Measurements from ENCODE around the gene BMP8A. TPM values are rescaled to one million over a fixed set of nuclear protein-coding genes. Genes with fewer than 3 reads are reported as not detected.
"Not testable (repeated sequence)": the region's sequence is repeated elsewhere in the genome, so short reads cannot be mapped to it uniquely, and the experiment has no call there.

BMP8A gene
- polyA plus RNA-seq, 1 donor from 2014 or later: not detected

GRCh38 chr1:39499668-39500067 lies 8.2 kb downstream of the BMP8A start:
- no peaks in the 10 kb centered on the region for H3K36me3 ChIP-seq (ENCODE audit: insufficient read depth, low read length)
- no peak overlapping the region for H3K27ac ChIP-seq (ENCODE audit: low read length)
- no peak overlapping the region for H2AFZ ChIP-seq (ENCODE audit: low read depth, low read length)
- no peaks in the 10 kb centered on the region for H3F3A ChIP-seq (ENCODE audit: insufficient read depth, low read length, poor library complexity, severe bottlenecking)
- H4K20me1 ChIP-seq (ENCODE audit: insufficient read depth): no peaks in the 10 kb centered on the region
- H3K9me2 ChIP-seq (ENCODE audit: insufficient read depth, low read length): no peaks in the 10 kb centered on the region
- no peak overlapping the region for H3K4me2 ChIP-seq (ENCODE audit: low read length)
- no peaks in the 10 kb centered on the region for H3K27me3 ChIP-seq (ENCODE audit: insufficient read depth, low read depth, low read length)
- H3K9ac ChIP-seq (ENCODE audit: low read length): no peak overlapping the region
- TF ChIP-seq EZH2 (IDR thresholded peaks at IDR 0.05; ENCODE audit: borderline replicate concordance, insufficient read depth, low read length, poor library complexity, severe bottlenecking): no peak
- no peak overlapping the region for H3K4me3 ChIP-seq (ENCODE audit: low read length)
- H3K9me3 ChIP-seq (ENCODE audit: low read length): no peaks in the 10 kb centered on the region
- H3K79me2 ChIP-seq (replicated peaks; ENCODE audit: insufficient read depth, low read length): no peaks in the 10 kb centered on the region

GRCh38 chr1:39500862-39501389 lies 9.5 kb downstream of the BMP8A start:
- Histone ChIP-seq H3K9me2 (ENCODE audit: insufficient read depth, low read length) (no peaks in the 10 kb centered on the region), H2AFZ (ENCODE audit: low read depth, low read length) (no peak overlapping the region), H3F3A (ENCODE audit: insufficient read depth, low read length, poor library complexity, severe bottlenecking) (no peaks in the 10 kb centered on the region), H3K4me3 (ENCODE audit: low read length) (no peak overlapping the region), H3K4me2 (ENCODE audit: low read length) (no peak overlapping the region), H3K79me2 (replicated peaks; ENCODE audit: insufficient read depth, low read length) (no peaks in the 10 kb centered on the region), H3K9me3 (ENCODE audit: low read length) (no peaks in the 10 kb centered on the region), H4K20me1 (ENCODE audit: insufficient read depth) (no peaks in the 10 kb centered on the region), H3K36me3 (ENCODE audit: insufficient read depth, low read length) (no peaks in the 10 kb centered on the region), H3K9ac (ENCODE audit: low read length) (no peak overlapping the region), H3K27me3 (ENCODE audit: insufficient read depth, low read depth, low read length) (no peaks in the 10 kb centered on the region), H3K27ac (ENCODE audit: low read length) (no peak overlapping the region)
- TF ChIP-seq MXI1 (conservative IDR thresholded peaks at IDR 0.05; ENCODE audit: poor library complexity, severe bottlenecking): no peak

- Histone ChIP-seq H3K9me3 (ENCODE audit: low read length) (no peaks in the 10 kb centered on the region), H3K79me2 (replicated peaks; ENCODE audit: insufficient read depth, low read length) (no peaks in the 10 kb centered on the region), H3K9ac (ENCODE audit: low read length) (no peak overlapping the region), H3K36me3 (ENCODE audit: insufficient read depth, low read length) (no peaks in the 10 kb centered on the region), H3K9me2 (ENCODE audit: insufficient read depth, low read length) (no peaks in the 10 kb centered on the region), H3K4me3 (ENCODE audit: low read length) (no peak overlapping the region), H3K27ac (ENCODE audit: low read length) (no peak overlapping the region), H4K20me1 (ENCODE audit: insufficient read depth) (no peaks in the 10 kb centered on the region), H3F3A (ENCODE audit: insufficient read depth, low read length, poor library complexity, severe bottlenecking) (no peaks in the 10 kb centered on the region), H2AFZ (ENCODE audit: low read depth, low read length) (no peak overlapping the region), H3K4me2 (ENCODE audit: low read length) (no peak overlapping the region), H3K27me3 (ENCODE audit: insufficient read depth, low read depth, low read length) (no peaks in the 10 kb centered on the region)
- TF ChIP-seq EZH2 (IDR thresholded peaks at IDR 0.05; ENCODE audit: borderline replicate concordance, insufficient read depth, low read length, poor library complexity, severe bottlenecking): no peak
- no peak for TF ChIP-seq POLR2AphosphoS5 (IDR thresholded peaks at IDR 0.05)
- TF ChIP-seq EP300 (conservative IDR thresholded peaks at IDR 0.05; ENCODE audit: poor library complexity, severe bottlenecking): no peak
- no peak for TF ChIP-seq TAF1 (IDR thresholded peaks at IDR 0.05; ENCODE audit: low read depth)
- TF ChIP-seq SMC3 (conservative IDR thresholded peaks at IDR 0.05; ENCODE audit: poor library complexity): no peak
- no peak for TF ChIP-seq MXI1 (conservative IDR thresholded peaks at IDR 0.05; ENCODE audit: poor library complexity, severe bottlenecking)
- TF ChIP-seq REST (IDR thresholded peaks at IDR 0.05; ENCODE audit: borderline replicate concordance): no peak
- no peak for TF ChIP-seq CTCF (IDR thresholded peaks at IDR 0.05; ENCODE audit: poor library complexity, severe bottlenecking)
- TF ChIP-seq RAD21 (conservative IDR thresholded peaks at IDR 0.05): no peak
Observed at GRCh38 chr1:39501666-39502065, 10.2 kb downstream of the BMP8A start.

GRCh38 chr1:39504436-39504835 lies 13.0 kb downstream of the BMP8A start:
- not testable (repeated sequence) for H3K27ac ChIP-seq (ENCODE audit: low read length); H3K27me3 ChIP-seq (ENCODE audit: insufficient read depth, low read depth, low read length); H3K9me3 ChIP-seq (ENCODE audit: low read length)

More at GRCh38 chr1:39504436-39504835, 13.0 kb downstream of the BMP8A start:
- H4K20me1 ChIP-seq (ENCODE audit: insufficient read depth); H3K4me3 ChIP-seq (ENCODE audit: low read length); H3K9me2 ChIP-seq (ENCODE audit: insufficient read depth, low read length); H3K36me3 ChIP-seq (ENCODE audit: insufficient read depth, low read length); H3F3A ChIP-seq (ENCODE audit: insufficient read depth, low read length, poor library complexity, severe bottlenecking); H3K79me2 ChIP-seq (replicated peaks; ENCODE audit: insufficient read depth, low read length); H3K9ac ChIP-seq (ENCODE audit: low read length); H2AFZ ChIP-seq (ENCODE audit: low read depth, low read length); H3K4me2 ChIP-seq (ENCODE audit: low read length): not testable (repeated sequence)

All from neural cell (in vitro differentiated cells).